Neutrophil (primary cell): ENCODE data around the gene NIBAN1.

Experiments used
- H3K27ac ChIP-seq: fragments of 200-600 bp; sonication (generic); 2 replicates; pipeline ENCODE4 v1.5.1; 2016; ENCODE audit warnings: mild to moderate bottlenecking, moderate library complexity
- H3K27me3 ChIP-seq: fragments of 200-600 bp; sonication (generic); 2 replicates; pipeline ENCODE4 v1.6.0; 2016; ENCODE audit warnings: mild to moderate bottlenecking
- H3K36me3 ChIP-seq: fragments of 200-600 bp; sonication (generic); 2 replicates; pipeline ENCODE4 v1.5.1; 2017
- H3K4me1 ChIP-seq, 2 experiments: fragments of 200-600 bp in 1 of 2; sonication (generic) in 1 of 2; 1 replicate in 1 of 2; 2 replicates in 1 of 2; pipeline versions ENCODE4 v1.5.1 to v1.6.1; 2013 to 2016; ENCODE audit warnings: low read depth in 1 of 2, low read length in 1 of 2, mild to moderate bottlenecking in 1 of 2, moderate library complexity in 1 of 2; ENCODE audit not compliant: control insufficient read depth in 1 of 2, insufficient read depth in 1 of 2
- H3K4me3 ChIP-seq, 2 experiments: fragments of 200-600 bp in 1 of 2; sonication (generic) in 1 of 2; 1 replicate in 1 of 2; 2 replicates in 1 of 2; pipeline ENCODE4 v1.5.1; 2013 to 2016; ENCODE audit warnings: low read depth in 1 of 2, low read length in 1 of 2, mild to moderate bottlenecking in 1 of 2, moderate library complexity in 1 of 2
- H3K9me3 ChIP-seq: fragments of 200-600 bp; sonication (generic); 2 replicates; pipeline ENCODE4 v1.5.1; 2016
- TF ChIP-seq, protein P1 (sequence below): fragments of 200-600 bp; sonication (generic); IDR thresholded peaks from 2 replicates; pipeline ENCODE4 v1.5.1; 2016; ENCODE audit warnings: antibody characterized with exemption

NIBAN1 gene

GRCh38 chr1:184974056-184974836 lies at the start of gene NIBAN1:
Gene NIBAN1 (minus strand): TSS chr1:184974508. CDS start chr1:184974356, 152 bp downstream.
- Histone ChIP-seq H3K27ac (peak within 1 kb of the TSS; percentile 93), H3K4me1 (peaks cover 38 to 51% of the 10 kb centered on the region in 2 experiments)
- TF ChIP-seq, protein P1, sequence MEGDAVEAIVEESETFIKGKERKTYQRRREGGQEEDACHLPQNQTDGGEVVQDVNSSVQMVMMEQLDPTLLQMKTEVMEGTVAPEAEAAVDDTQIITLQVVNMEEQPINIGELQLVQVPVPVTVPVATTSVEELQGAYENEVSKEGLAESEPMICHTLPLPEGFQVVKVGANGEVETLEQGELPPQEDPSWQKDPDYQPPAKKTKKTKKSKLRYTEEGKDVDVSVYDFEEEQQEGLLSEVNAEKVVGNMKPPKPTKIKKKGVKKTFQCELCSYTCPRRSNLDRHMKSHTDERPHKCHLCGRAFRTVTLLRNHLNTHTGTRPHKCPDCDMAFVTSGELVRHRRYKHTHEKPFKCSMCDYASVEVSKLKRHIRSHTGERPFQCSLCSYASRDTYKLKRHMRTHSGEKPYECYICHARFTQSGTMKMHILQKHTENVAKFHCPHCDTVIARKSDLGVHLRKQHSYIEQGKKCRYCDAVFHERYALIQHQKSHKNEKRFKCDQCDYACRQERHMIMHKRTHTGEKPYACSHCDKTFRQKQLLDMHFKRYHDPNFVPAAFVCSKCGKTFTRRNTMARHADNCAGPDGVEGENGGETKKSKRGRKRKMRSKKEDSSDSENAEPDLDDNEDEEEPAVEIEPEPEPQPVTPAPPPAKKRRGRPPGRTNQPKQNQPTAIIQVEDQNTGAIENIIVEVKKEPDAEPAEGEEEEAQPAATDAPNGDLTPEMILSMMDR = peak; percentile 19

DNA sequence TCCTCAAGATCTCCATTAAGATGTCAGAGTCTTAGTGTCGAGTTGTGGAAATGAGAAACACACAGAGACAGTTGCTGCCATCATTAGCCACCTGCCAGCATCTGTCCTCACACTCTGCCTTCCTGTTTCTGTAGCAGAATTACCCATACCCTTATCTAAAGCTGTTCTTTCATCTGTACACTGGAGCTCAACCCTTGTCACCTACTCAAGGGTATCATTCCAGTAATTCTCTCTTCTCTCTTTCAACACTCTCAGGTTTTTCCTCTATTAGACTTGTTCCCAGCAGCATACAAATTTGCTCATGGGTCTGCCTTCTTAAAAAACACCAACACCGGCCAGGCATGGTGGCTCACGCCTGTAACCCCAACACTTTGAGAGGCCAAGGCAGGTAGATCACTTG lies 43.7 kb upstream of the NIBAN1 start:
- no peaks in the 10 kb centered on the region for H3K27me3 ChIP-seq
- no peaks in the 10 kb centered on the region for H3K36me3 ChIP-seq
- H3K27ac ChIP-seq = no peak overlapping the region
- no peaks in the 10 kb centered on the region for H3K9me3 ChIP-seq
- H3K4me3 ChIP-seq = no peak overlapping the region
- TF ChIP-seq, protein P1 = no peak
- no peaks in the 10 kb centered on the region for H3K4me1 ChIP-seq

More at GRCh38 chr1:184974056-184974836, at the start of gene NIBAN1:
- Histone ChIP-seq H3K4me3 (peak within 1 kb of the TSS; percentile 77), H3K36me3 (no peaks in the 10 kb centered on the region), H3K9me3 (no peaks in the 10 kb centered on the region), H3K27me3 (no peaks in the 10 kb centered on the region)

DNA sequence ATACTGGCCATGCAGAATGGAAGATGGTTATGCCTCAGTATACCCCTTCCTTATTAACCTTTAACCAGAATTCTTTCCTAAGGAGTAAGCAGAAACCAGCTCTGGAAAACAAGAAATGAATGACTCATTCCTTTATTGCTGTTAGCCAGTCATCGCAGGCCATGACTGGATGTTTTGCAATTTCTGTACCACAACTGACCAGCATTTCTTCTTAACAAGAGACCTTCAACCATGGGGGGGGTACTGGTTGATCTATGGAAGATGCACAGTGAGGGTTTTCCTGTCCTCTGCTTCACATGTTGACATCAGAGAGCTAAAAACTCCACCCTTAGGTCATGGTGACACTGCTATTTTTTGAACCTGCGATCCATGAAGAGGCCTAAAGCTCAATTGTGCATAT lies 43.0 kb upstream of the NIBAN1 start:
- H3K9me3 ChIP-seq = no peaks in the 10 kb centered on the region
- H3K4me1 ChIP-seq = no peaks in the 10 kb centered on the region
- H3K27me3 ChIP-seq = no peaks in the 10 kb centered on the region
- TF ChIP-seq, protein P1 = no peak
- H3K36me3 ChIP-seq = no peaks in the 10 kb centered on the region
- no peak overlapping the region for H3K27ac ChIP-seq
- H3K4me3 ChIP-seq = no peak overlapping the region

DNA sequence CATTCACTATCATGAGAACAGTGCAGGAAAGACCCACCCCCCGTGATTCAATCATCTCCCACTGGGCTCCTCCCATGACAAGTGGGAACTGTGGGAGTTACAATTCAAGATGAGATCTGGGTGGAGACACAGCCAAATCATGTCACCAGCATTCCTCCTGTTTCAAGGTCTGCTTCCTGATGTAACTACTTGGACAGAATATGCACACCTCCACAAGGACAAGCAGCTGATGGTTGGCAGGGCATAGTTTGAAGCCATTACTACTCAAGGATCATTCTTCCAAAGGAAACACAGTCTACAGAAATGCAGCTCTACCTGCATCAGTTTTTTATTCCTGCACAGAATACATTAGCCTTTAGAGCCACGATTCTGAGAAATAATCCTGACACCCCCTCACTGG lies 42.6 kb upstream of the NIBAN1 start:
- no peaks in the 10 kb centered on the region for H3K9me3 ChIP-seq
- H3K27ac ChIP-seq = no peak overlapping the region
- no peaks in the 10 kb centered on the region for H3K36me3 ChIP-seq
- no peak overlapping the region for H3K4me3 ChIP-seq
- H3K27me3 ChIP-seq = no peaks in the 10 kb centered on the region
- H3K4me1 ChIP-seq = no peaks in the 10 kb centered on the region
- TF ChIP-seq, protein P1 = no peak

- Histone ChIP-seq H3K27ac (no peak overlapping the region), H3K27me3 (no peaks in the 10 kb centered on the region), H3K9me3 (no peaks in the 10 kb centered on the region), H3K4me3 (no peak overlapping the region), H3K4me1 (no peaks in the 10 kb centered on the region), H3K36me3 (no peaks in the 10 kb centered on the region)
- TF ChIP-seq, protein P1 = no peak
Measured at GRCh38 chr1:185015631-185016030, 41.3 kb upstream of the NIBAN1 start.
